Breast epithelium (tissue), 4 donors: ENCODE data around the gene IL1RAP. TPM values are rescaled to one million over a fixed set of nuclear protein-coding genes. Genes with fewer than 3 reads are reported as not detected.

Experiments used
- DNase-seq, 2 donors: peaks; one replicate each; pipeline ENCODE4 v3.0.0-alpha.2; 2019; ENCODE audit warnings: low spot score in 2 of 2
- H3K27ac ChIP-seq, 2 donors: fragments of 200-600 bp; sonication (generic) in 1 of 2; one replicate each; pipeline ENCODE4 v1.5.1; 2016 to 2019; ENCODE audit warnings: mild to moderate bottlenecking in 1 of 2
- H3K27me3 ChIP-seq, 2 donors: fragments of 200-600 bp; sonication (generic) in 1 of 2; one replicate each; pipeline versions ENCODE4 v1.5.1 to v1.6.0; 2017 to 2019; ENCODE audit warnings: control low read depth in 1 of 2, mild to moderate bottlenecking in 1 of 2
- H3K36me3 ChIP-seq: fragments of 200-600 bp; one replicate; pipeline ENCODE4 v1.5.1; 2019
- H3K4me1 ChIP-seq, 2 donors: fragments of 200-600 bp; sonication (generic); one replicate each; pipeline ENCODE4 v1.5.1; 2016 to 2019; ENCODE audit warnings: control low read depth in 1 of 2
- H3K4me3 ChIP-seq, 3 donors: fragments of 200-600 bp; sonication (generic); 1 replicate in 2 of 3; 2 replicates in 1 of 3; pipeline ENCODE4 v1.5.1; 2016 to 2019; ENCODE audit warnings: mild to moderate bottlenecking in 3 of 3, moderate library complexity in 2 of 3
- H3K9me3 ChIP-seq, 2 donors: fragments of 200-600 bp; sonication (generic) in 1 of 2; one replicate each; pipeline ENCODE4 v1.5.1; 2016 to 2019; ENCODE audit warnings: control low read depth in 1 of 2
- POLR2A ChIP-seq: fragments of 450-650 bp; IDR thresholded peaks from one replicate; pipeline ENCODE4 v1.6.1; 2016; ENCODE audit warnings: antibody characterized with exemption, mild to moderate bottlenecking, moderate library complexity
- POLR2AphosphoS5 ChIP-seq, 3 donors: sonication (generic); formaldehyde crosslinking; IDR thresholded peaks; one replicate each; pipeline ENCODE4 v1.6.1; 2017; ENCODE audit warnings: antibody characterized with exemption in 3 of 3
- intact Hi-C: fragments of 100-400 bp; cut with DNase I; formaldehyde crosslinking; loops from one replicate; pipeline ENCODE4 v1.15.1; 2023; ENCODE audit warnings: low total_unique reads
- total RNA-seq, 3 donors: library from RNA; depleted of rRNA; stranded (reverse); fragments of >200 nt; gene quantifications; one replicate each; pipeline ENCODE4 v1.1.0, GENCODE V29; 2016
- TF ChIP-seq, protein P1 (sequence below), 3 donors: fragments of 450-650 bp; IDR thresholded peaks; one replicate each; pipeline ENCODE4 v1.5.1; 2016 to 2017; ENCODE audit warnings: antibody characterized with exemption in 3 of 3, mild to moderate bottlenecking in 3 of 3, moderate library complexity in 3 of 3

IL1RAP gene
- total RNA-seq, 3 donors from 2014 or later, result 11.8 to 15.4 (median 13.1) TPM

DNA sequence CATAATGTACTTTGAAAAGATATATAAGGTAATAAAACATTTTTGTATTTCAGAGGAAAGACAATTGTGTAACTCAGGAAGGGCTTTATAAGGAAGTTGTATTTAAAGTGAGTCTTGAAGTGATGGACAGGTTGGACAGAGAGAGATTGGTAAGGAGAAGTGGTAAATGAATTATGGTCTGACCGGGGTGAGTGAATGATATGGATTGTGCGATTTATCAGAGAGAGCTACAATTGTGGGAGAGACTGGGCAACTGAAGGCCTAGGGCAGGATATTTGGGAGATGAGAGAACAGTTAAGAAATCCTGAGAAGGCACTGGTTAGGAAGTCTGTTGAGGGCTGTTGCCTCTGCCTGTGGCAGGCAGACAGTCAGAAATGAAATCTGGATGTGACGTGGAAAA lies 14.8 kb downstream of the IL1RAP start:
- no peak for DNase-seq
- Histone ChIP-seq H3K27me3 (no peaks in the 10 kb centered on the region), H3K9me3 (no peaks in the 10 kb centered on the region), H3K4me1 (no peaks in the 10 kb centered on the region), H3K4me3 (no peak overlapping the region), H3K36me3 (no peaks in the 10 kb centered on the region), H3K27ac (no peak overlapping the region)
- TF ChIP-seq POLR2A, result no peak
- intact Hi-C loops, result no loop called here

DNA sequence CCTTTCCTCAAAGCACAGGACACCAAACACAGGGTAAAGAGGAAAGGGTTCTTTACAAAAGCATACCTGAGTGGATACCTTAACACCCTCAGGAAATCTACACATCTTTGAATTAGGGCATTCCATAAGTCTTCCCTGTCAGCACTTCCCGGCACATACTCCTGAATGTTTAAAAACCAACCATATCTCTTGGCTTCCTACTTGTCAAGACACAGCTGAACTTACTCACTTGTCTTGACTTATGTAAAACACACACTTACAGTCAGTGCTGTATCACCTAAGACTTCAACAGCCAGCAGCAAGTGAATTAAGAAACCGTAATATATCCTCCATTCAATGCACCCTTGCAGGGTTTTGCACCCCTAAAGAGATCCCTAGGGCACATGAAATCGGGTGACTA lies 17.5 kb downstream of the IL1RAP start:
- Histone ChIP-seq H3K9me3 (no peaks in the 10 kb centered on the region), H3K4me3 (no peak overlapping the region), H3K27me3 (no peaks in the 10 kb centered on the region), H3K36me3 (no peaks in the 10 kb centered on the region), H3K4me1 (no peaks in the 10 kb centered on the region), H3K27ac (no peak overlapping the region)
- TF ChIP-seq, protein P1, sequence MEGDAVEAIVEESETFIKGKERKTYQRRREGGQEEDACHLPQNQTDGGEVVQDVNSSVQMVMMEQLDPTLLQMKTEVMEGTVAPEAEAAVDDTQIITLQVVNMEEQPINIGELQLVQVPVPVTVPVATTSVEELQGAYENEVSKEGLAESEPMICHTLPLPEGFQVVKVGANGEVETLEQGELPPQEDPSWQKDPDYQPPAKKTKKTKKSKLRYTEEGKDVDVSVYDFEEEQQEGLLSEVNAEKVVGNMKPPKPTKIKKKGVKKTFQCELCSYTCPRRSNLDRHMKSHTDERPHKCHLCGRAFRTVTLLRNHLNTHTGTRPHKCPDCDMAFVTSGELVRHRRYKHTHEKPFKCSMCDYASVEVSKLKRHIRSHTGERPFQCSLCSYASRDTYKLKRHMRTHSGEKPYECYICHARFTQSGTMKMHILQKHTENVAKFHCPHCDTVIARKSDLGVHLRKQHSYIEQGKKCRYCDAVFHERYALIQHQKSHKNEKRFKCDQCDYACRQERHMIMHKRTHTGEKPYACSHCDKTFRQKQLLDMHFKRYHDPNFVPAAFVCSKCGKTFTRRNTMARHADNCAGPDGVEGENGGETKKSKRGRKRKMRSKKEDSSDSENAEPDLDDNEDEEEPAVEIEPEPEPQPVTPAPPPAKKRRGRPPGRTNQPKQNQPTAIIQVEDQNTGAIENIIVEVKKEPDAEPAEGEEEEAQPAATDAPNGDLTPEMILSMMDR (IDR thresholded peaks at IDR 0.05), result no peak
- no peak for TF ChIP-seq POLR2AphosphoS5 (IDR thresholded peaks at IDR 0.05)
- no peak for TF ChIP-seq POLR2A
- no peak for DNase-seq
- intact Hi-C loops, result no loop called here

DNA sequence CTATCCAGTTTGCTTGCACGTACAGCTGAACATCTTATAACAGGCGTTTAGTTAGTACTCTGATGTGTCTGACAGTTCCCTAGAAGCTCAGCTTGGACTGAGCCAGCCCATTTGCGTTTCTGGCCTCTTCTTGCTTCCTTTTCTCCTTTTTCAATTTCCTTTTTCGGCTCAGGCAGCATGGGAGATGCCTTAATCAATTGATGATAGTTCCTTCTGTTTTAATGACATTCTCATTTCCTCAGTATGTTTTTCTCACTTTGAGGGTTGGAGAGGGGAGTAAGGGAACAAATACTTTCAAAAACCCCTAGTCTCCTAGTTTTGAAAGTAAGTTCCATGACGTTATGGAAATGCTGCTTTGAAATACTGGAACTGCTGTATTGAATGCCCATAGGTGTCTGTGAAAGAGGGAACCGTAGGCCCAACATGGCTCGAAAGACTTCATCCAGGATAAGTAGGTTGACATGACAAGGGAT lies 18.9 kb downstream of the IL1RAP start:
- Histone ChIP-seq H3K4me3 (no peak overlapping the region), H3K36me3 (no peaks in the 10 kb centered on the region), H3K27me3 (no peaks in the 10 kb centered on the region), H3K4me1 (no peaks in the 10 kb centered on the region), H3K9me3 (no peaks in the 10 kb centered on the region), H3K27ac (peak overlapping the region; percentile 60 to 70)
- intact Hi-C loops, result no loop called here
- DNase-seq, result no peak
- TF ChIP-seq POLR2AphosphoS5 (IDR thresholded peaks at IDR 0.05) (no peak), POLR2A (no peak)
- TF ChIP-seq, protein P1 (IDR thresholded peaks at IDR 0.05), result no peak

DNA sequence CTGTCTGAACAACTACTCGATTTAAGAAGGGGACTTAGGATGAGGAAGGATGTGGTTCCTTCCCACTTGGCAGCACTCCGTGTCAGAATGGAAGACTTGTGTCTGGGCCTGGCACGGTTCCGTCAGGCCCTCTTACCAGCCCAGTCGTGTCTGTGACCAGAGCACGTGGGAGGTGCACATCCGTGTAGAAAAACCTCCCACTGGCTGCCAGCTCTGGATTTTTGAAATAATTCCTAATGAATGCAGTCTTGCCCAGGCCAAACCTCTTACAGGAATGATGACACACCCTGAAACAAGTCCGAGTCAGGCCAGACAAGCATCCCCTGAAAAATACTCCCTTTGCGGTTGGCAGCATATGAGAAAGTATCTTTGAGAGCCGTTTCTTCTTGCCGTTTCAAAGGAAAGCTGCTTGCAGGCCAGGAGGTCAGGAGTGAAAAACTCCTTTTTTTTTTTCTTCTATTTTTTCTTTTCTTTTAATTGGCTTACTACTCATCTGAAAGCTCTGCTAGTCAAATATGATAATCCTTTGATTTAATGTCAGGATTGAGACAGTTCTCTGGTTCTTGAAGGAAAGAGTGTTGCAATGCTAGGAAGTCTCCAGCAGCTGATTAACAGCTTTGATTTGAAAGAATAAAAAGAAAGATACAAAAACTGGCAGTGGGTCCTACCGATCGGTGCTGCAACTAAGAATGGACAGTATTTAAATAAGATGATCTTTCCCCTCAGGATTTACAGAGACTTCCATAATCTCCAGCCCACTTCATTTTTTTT lies 19.8 kb downstream of the IL1RAP start:
- H3K27ac ChIP-seq, result peak overlapping the region; percentile 60 to 70
- H3K9me3 ChIP-seq, result no peaks in the 10 kb centered on the region
- H3K4me3 ChIP-seq, result no peak overlapping the region
- peak in 1 of 2 donors; percentile 95 for DNase-seq
- H3K27me3 ChIP-seq, result no peaks in the 10 kb centered on the region
- no peak for TF ChIP-seq POLR2A
- peak; percentile 34 to 55 (median 50) for TF ChIP-seq POLR2AphosphoS5 (IDR thresholded peaks at IDR 0.05)
- TF ChIP-seq, protein P1 (IDR thresholded peaks at IDR 0.05), result no peak
- no peaks in the 10 kb centered on the region for H3K36me3 ChIP-seq
- H3K4me1 ChIP-seq, result no peaks in the 10 kb centered on the region
- intact Hi-C loops, result no loop called here

DNA sequence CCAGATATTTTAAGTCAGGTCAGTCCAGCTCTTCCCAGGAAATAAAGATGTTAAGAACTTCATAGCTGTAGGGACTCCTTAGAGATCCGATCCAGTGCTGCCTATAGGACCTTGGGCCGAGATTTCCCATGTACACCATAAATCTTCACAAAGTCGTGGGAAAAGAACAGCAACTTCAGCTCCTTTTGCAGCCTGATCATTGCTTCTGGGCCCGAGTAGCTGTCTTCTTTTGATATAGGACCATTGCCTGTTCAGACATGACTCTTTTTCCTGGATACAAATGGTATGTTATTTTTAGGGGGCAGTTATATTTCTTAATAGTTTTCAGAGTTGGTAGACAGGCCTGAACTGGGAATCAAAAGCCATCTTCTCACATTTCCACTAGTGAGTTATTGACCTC lies 20.5 kb downstream of the IL1RAP start:
- no peak for DNase-seq
- H3K9me3 ChIP-seq, result no peaks in the 10 kb centered on the region
- TF ChIP-seq POLR2AphosphoS5 (IDR thresholded peaks at IDR 0.05) (no peak), POLR2A (no peak)
- TF ChIP-seq, protein P1 (IDR thresholded peaks at IDR 0.05), result no peak
- no peaks in the 10 kb centered on the region for H3K4me1 ChIP-seq
- intact Hi-C loops, result no loop called here
- no peaks in the 10 kb centered on the region for H3K36me3 ChIP-seq
- H3K27me3 ChIP-seq, result no peaks in the 10 kb centered on the region
- peak overlapping the region; percentile 41 to 70 for H3K27ac ChIP-seq
- H3K4me3 ChIP-seq, result no peak overlapping the region
